HG03095 (cell line): Measurements from ENCODE around the gene NUDT2.
"Not testable (repeated sequence)": the region's sequence is repeated elsewhere in the genome, so short reads cannot be mapped to it uniquely, and the experiment has no call there.

Experiments used
- ATAC-seq: cut with Tn5 transposase; IDR thresholded peaks from one replicate; pipeline ENCODE4 v1.9.1; 2021; ENCODE audit warnings: moderate library complexity; ENCODE audit not compliant: unreplicated experiment

Gene NUDT2

GRCh38 chr9:34328987-34329832 lies at the start of gene NUDT2, which contains the start of gene KIF24:
TSS of gene NUDT2 (plus strand) at chr9:34329569. CDS start at chr9:34339040, 9,471 bp downstream.
TSS of gene KIF24 (minus strand) at chr9:34329268. CDS start at chr9:34311346, 17,922 bp downstream.
- peak; percentile 92 for ATAC-seq

DNA sequence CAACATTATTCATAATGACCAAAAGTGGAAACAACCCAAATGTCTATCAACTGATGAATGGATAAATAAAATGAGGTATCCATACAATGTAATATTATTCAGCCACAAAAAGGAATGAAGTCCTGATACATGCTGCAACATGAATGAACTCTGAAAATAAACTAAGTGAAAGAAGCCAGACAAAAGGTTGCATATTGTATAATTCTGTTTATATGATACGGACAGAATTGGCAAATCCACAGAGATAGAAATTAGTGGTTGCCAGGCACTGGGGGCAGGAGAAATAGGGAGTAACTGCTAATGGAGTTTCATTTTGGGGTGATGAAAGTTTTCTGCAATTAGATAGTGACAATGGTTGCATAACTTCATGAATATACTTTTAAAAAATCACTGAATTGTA lies 47.3 kb upstream of the NUDT2 start:
- no peak for ATAC-seq

- no peak for ATAC-seq
These were observed 40.2 kb upstream of the NUDT2 start for GRCh38 chr9:34289159-34289558.

- ATAC-seq, result no peak
These were observed 38.3 kb upstream of the NUDT2 start for GRCh38 chr9:34291023-34291422.

- no peak for ATAC-seq
These were observed 37.9 kb upstream of the NUDT2 start for GRCh38 chr9:34291423-34291822.

DNA sequence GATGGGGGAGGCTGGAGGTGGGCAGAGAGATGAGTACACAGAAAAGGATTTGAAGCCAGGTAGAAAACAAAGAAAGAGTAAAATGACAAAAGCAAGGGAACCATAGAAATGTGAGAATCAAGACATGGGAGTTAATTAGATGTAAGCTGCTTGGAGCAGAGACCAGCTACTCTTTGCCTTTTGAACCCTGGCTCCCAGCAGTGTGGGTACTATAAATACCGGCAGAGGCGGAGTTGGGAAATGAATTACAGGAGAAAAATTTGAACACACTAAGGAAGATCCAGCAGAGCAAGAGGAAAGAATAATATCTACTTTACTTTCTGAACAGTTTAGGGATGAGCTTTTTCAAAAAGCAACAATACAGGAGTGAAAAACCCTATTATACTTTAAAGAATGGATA lies 36.8 kb upstream of the NUDT2 start:
- no peak for ATAC-seq

DNA sequence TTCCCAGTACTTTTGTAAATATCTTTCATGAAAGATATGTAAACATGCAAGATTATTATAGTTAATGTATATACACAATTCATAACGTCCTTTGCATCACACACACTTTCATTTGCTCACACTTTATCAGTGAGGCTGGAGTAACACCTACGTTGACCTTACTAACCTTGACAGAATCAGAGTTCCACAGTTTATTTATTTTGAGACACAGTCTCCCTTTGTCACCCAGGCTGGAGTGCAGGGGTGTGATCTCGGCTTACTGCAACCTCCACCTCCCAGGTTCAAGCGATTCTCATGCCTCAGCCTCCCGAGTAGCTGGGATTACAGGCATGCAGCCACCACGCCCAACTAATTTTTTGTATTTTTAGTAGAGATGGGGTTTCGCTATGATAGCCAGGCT lies 28.3 kb upstream of the NUDT2 start:
- not testable (repeated sequence) for ATAC-seq

DNA sequence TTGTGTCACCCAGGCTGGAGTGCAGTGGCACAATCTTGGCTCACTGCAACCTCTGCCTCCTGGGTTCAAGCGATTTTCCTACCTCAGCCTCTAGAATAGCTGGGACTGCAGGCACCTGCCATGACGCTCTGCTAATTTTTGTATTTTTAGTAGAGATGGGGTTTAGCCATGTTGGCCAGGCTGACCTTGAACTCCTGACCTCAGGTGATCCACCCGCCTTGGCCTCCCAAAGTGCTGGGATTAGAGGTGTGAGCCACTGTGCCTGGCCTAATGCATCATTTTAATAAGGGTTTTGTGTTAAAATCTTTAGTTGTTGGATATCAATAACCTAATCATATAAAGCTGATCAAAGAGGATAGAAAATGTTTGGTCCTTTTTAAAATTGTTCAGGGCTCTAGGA lies 21.1 kb upstream of the NUDT2 start:
- ATAC-seq, result not testable (repeated sequence)

GRCh38 chr9:34310215-34310614 lies 19.2 kb upstream of the NUDT2 start:
- ATAC-seq, result no peak

- no peak for ATAC-seq
These were observed 17.7 kb upstream of the NUDT2 start for GRCh38 chr9:34311499-34312185.

DNA sequence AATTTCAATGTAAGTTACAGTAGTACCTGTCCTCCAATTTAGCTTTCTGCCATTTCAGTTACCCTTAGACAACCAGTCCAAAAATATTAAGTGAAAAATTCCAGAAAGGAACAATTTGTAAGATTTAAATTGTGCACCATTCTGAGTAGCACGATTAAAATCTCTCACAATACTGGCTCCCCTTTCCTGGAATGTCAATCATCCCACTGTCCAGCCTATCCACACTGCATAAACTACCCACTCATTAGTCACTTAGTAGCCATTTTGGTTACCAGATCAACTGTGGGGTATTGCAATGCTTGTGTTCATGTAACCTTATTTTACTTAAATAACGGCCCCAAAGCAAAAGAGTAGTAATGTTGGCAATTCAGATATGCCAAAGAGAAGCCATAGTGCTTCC lies 11.9 kb upstream of the NUDT2 start:
- no peak for ATAC-seq

GRCh38 chr9:34318163-34318790 lies 11.1 kb upstream of the NUDT2 start:
- ATAC-seq, result no peak

GRCh38 chr9:34321451-34321850 lies 7.9 kb upstream of the NUDT2 start:
- no peak for ATAC-seq

GRCh38 chr9:34322899-34323591 lies 6.3 kb upstream of the NUDT2 start:
- ATAC-seq, result no peak

DNA sequence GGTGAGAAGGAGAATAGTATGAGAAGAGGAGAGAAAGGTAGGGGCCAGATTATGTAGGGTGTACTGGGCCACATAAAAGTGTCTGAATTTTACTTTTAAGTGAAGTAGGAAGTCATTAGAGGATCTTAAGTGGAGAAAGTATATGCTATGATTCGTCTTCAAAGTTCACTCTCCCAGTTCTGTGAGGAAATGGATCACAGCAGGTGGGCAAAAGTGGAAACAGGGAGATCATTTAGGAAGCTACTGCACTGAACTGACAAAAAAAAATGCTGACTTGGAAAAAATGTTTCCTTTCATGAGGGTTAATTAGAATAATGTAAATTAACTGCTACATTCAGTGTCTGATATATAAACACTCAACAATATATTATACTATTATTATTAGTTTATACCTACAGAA lies 2.7 kb upstream of the NUDT2 start:
- ATAC-seq, result no peak

DNA sequence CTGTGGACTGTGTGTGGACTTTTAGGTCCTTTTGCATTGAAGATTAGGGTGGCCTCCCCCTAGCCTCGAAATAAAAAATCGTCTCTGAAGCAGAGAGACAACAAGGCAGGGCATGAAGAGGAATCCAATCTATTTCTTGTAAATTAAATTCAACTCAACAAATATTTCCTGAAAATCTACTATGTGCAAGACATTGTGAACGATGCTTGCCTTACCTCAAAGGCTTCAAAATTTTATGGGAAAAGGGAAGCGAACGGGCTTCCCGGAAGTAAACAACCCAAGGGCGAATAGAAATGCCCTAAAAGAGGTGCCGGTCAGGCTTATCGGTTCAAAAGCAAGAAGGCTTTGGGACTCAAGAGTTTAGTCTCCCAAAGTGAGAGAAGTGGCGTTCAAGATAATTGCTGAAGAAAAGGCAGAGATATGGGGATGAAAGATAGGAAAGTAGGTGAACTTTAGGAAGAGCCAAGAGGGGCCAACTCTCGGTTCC lies 826 bp upstream of the NUDT2 start:
- peak; percentile 8 for ATAC-seq

GRCh38 chr9:34331196-34331595 lies 1.8 kb downstream of the NUDT2 start:
- ATAC-seq, result no peak

DNA sequence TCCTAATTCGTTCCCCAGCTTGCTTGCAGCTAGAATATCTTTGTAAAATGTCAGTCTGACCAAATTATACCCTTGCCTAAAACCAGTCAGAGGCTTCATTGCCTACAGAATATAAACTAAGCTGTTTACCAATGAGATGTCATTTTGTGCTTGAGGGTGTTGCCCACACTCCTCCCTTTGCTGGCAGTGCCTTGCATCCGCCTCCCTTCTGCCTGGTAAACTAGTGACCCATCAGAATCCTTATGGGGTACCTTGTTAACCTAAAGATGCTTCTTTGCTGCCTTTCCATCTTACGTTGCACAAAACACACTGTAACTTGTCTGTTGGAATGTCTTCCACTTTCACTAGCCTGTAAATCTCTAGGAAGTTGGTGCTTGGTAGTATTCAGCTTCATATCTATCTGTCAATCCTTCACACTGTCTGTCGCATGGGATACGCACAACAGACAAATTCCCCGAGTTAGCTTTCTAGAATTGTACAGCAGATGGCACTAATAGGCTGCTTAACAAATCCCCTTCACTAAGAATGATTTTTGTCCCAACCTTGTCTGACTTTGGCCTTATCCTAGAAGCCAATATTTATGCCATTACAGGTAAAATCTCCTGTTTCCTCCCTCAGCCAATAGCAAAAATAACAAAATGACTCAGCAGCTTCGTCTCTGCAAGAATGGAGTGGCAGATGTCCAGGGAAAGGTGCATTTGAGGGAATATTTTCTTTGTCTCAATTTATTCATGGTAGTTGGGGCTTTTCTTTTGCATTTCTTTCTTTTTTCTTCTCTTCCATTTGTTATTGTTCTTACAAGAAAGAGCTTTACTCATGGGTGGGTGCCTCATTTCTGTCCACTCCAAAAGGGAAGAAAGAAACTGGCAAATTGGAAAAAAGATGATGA lies 3.0 kb downstream of the NUDT2 start:
- ATAC-seq, result no peak

GRCh38 chr9:34333836-34334235 lies 4.5 kb downstream of the NUDT2 start:
- ATAC-seq, result no peak

- no peak for ATAC-seq
These were observed 5.0 kb downstream of the NUDT2 start for GRCh38 chr9:34334337-34334824.
